DOHH2 (cell line): Measurements from ENCODE around the gene SYT11.

Source experiments
- H3F3A ChIP-seq: fragments of 200-600 bp; sonication (generic), shearing (Covaris generic); 2 replicates; pipeline ENCODE4 v1.6.0; 2016; ENCODE audit warnings: antibody characterized with exemption, mild to moderate bottlenecking; ENCODE audit not compliant: control insufficient read depth, insufficient read depth
- H3K27ac ChIP-seq: fragments of 200-600 bp; sonication (generic); 2 replicates; pipeline ENCODE4 v1.5.1; 2014; ENCODE audit warnings: low read depth, mild to moderate bottlenecking, low read length, moderate library complexity
- H3K27me3 ChIP-seq: fragments of 200-600 bp; sonication (generic); 2 replicates; pipeline ENCODE4 v1.6.1; 2014; ENCODE audit warnings: mild to moderate bottlenecking, low read length, mixed read lengths; ENCODE audit not compliant: control insufficient read depth
- H3K36me3 ChIP-seq: fragments of 200-600 bp; sonication (generic); 2 replicates; pipeline ENCODE4 v1.6.1; 2014; ENCODE audit warnings: mild to moderate bottlenecking, low read length, moderate library complexity, mixed read lengths; ENCODE audit not compliant: control insufficient read depth
- H3K4me1 ChIP-seq: fragments of 200-600 bp; sonication (generic); 2 replicates; pipeline ENCODE4 v1.6.1; 2014; ENCODE audit warnings: mild to moderate bottlenecking, low read length, mixed read lengths; ENCODE audit not compliant: control insufficient read depth
- H3K4me2 ChIP-seq: fragments of 200-600 bp; sonication (generic); 2 replicates; pipeline ENCODE4 v1.6.0; 2014; ENCODE audit warnings: mild to moderate bottlenecking, low read length, moderate library complexity
- H3K4me3 ChIP-seq: fragments of 200-600 bp; sonication (generic); 2 replicates; pipeline ENCODE4 v1.5.1; 2014; ENCODE audit warnings: mild to moderate bottlenecking, low read length, mixed read lengths
- H3K79me2 ChIP-seq: fragments of 200-600 bp; sonication (generic); 2 replicates; pipeline ENCODE4 v1.6.1; 2014; ENCODE audit warnings: mild to moderate bottlenecking, low read length, mixed read lengths; ENCODE audit not compliant: control insufficient read depth
- H3K9me2 ChIP-seq: fragments of 200-600 bp; sonication (generic); replicated peaks from 2 replicates; pipeline ENCODE4 v1.6.1; 2014; ENCODE audit warnings: mild to moderate bottlenecking, low read length, mixed read lengths; ENCODE audit not compliant: control insufficient read depth
- H3K9me3 ChIP-seq: fragments of 200-600 bp; sonication (generic); 2 replicates; pipeline ENCODE4 v1.6.1; 2014; ENCODE audit warnings: antibody characterized with exemption, low read length, mixed read lengths; ENCODE audit not compliant: control insufficient read depth, insufficient read depth
- H4K20me1 ChIP-seq: fragments of 200-600 bp; sonication (generic); 2 replicates; pipeline ENCODE4 v1.6.0; 2014; ENCODE audit warnings: low read depth, mild to moderate bottlenecking, antibody characterized with exemption, low read length, moderate library complexity; ENCODE audit not compliant: control insufficient read depth, insufficient read depth
- EZH2phosphoT487 ChIP-seq: fragments of 200-600 bp; sonication (generic); IDR thresholded peaks from 2 replicates; pipeline ENCODE4 v1.6.1; 2017; ENCODE audit warnings: borderline replicate concordance, mild to moderate bottlenecking, antibody characterized with exemption, low read length, moderate library complexity, mixed read lengths
- TF ChIP-seq, protein P1 (sequence below): fragments of 200-600 bp; sonication (generic); IDR thresholded peaks from one replicate; pipeline ENCODE4 v1.5.1; 2014; ENCODE audit warnings: antibody characterized with exemption, mild to moderate bottlenecking, low read depth, low read length; ENCODE audit not compliant: poor library complexity, severe bottlenecking

SYT11 gene

DNA sequence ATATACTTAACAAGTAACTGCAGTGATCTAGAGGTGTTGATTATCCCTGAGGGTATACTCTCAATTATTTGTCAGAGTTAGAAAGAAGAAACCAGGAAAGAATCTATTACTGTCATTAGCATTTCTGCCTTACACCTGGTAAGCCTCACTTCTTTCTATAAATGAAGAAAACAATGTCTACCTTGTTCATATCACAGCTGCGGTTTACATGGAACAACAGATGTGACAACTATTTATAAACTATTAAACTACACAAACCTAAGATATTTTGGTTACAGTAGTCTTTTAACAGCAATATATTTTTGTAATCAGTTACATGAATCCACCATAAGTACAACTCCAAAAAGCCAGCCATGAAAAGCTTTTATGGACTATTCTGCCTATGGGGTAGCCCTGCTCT, 43.0 kb upstream of the SYT11 start:
- Histone ChIP-seq H3F3A (no peaks in the 10 kb centered on the region), H3K36me3 (peaks cover 77% of the 10 kb centered on the region), H3K4me3 (no peak overlapping the region), H3K27me3 (no peaks in the 10 kb centered on the region), H3K9me2 (no peaks in the 10 kb centered on the region), H3K27ac (peak overlapping the region; percentile 39), H3K9me3 (no peaks in the 10 kb centered on the region), H3K4me2 (peak overlapping the region; percentile 32), H4K20me1 (no peaks in the 10 kb centered on the region), H3K4me1 (peaks cover 24% of the 10 kb centered on the region), H3K79me2 (no peaks in the 10 kb centered on the region)
- TF ChIP-seq, protein P1, sequence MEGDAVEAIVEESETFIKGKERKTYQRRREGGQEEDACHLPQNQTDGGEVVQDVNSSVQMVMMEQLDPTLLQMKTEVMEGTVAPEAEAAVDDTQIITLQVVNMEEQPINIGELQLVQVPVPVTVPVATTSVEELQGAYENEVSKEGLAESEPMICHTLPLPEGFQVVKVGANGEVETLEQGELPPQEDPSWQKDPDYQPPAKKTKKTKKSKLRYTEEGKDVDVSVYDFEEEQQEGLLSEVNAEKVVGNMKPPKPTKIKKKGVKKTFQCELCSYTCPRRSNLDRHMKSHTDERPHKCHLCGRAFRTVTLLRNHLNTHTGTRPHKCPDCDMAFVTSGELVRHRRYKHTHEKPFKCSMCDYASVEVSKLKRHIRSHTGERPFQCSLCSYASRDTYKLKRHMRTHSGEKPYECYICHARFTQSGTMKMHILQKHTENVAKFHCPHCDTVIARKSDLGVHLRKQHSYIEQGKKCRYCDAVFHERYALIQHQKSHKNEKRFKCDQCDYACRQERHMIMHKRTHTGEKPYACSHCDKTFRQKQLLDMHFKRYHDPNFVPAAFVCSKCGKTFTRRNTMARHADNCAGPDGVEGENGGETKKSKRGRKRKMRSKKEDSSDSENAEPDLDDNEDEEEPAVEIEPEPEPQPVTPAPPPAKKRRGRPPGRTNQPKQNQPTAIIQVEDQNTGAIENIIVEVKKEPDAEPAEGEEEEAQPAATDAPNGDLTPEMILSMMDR = no peak
- no peak for TF ChIP-seq EZH2phosphoT487

DNA sequence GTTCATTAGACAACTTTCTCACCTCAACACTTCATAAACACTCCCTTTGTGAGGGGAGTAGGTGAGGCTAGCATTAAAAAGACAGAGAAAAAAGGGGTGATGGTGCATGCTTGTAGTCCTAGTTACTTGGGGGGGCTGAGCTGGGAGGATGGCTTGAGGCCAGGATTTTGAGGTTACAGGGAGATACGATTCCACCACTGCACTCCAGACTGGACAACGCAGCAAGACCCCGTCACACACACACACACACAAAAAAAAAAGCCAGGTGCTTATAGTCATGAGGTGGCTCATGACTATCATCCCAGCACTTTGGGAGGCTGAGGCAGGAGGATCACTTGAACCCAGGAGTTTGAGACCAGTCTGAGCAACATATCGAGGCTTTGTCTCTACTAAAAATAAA, 31.9 kb upstream of the SYT11 start:
- Histone ChIP-seq H3K27me3 (no peaks in the 10 kb centered on the region), H3K79me2 (peaks cover 21% of the 10 kb centered on the region), H4K20me1 (no peaks in the 10 kb centered on the region), H3K9me3 (no peaks in the 10 kb centered on the region), H3K4me3 (no peak overlapping the region), H3K4me2 (no peak overlapping the region), H3K4me1 (peaks cover 11% of the 10 kb centered on the region), H3F3A (peaks cover 3% of the 10 kb centered on the region; the same call in 1 of the 2 replicates), H3K27ac (no peak overlapping the region), H3K9me2 (no peaks in the 10 kb centered on the region), H3K36me3 (peaks cover 32% of the 10 kb centered on the region)
- TF ChIP-seq, protein P1 = no peak
- no peak for TF ChIP-seq EZH2phosphoT487

DNA sequence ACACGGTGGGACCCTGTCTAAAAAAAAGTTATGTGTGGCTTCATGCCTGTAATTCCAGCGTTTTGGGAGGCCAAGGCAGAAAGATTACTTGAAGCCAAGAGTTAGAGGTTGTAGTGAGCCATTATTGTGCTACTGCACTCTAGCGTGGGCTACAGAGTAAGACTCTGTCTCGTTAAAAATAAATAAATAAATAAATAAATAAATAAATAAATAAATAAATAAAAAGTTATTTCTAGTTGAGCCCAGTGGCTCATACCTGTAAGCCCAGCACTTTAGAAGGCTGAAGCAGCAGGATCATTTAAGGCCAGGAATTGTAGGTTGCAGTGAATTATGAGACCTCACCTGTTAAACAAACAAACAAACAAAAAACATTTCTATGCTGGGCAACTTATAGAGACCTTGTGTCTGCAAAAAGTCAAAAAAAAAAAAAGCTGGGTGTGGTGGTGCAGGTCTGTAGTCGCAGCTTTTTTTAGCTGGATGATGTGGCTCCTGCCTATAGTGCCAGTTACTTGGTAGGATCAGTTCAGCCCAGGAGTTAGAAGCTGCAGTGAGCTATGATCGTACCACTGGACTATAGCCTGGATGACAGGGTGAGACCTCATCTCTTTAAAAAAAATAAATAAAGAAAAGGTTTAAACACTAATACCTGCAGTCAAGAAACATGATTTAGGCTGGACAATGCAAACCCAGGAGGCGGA, 27.9 kb upstream of the SYT11 start:
- peaks cover 34% of the 10 kb centered on the region for H3K4me1 ChIP-seq
- TF ChIP-seq, protein P1 = no peak
- no peak for TF ChIP-seq EZH2phosphoT487
- H4K20me1 ChIP-seq = no peaks in the 10 kb centered on the region
- H3K36me3 ChIP-seq = peaks cover 23% of the 10 kb centered on the region
- H3K4me3 ChIP-seq = no peak overlapping the region
- H3K4me2 ChIP-seq = no peak overlapping the region
- H3F3A ChIP-seq = peaks cover 14% of the 10 kb centered on the region
- H3K9me3 ChIP-seq = no peaks in the 10 kb centered on the region
- H3K27ac ChIP-seq = no peak overlapping the region
- H3K79me2 ChIP-seq = peaks cover 47% of the 10 kb centered on the region
- no peaks in the 10 kb centered on the region for H3K27me3 ChIP-seq
- H3K9me2 ChIP-seq = no peaks in the 10 kb centered on the region
